Stimulated activated CD8-positive, alpha-beta memory T cell treated with anti-CD3 and anti-CD28 coated beads, Interleukin-7, amount 100 ng/mL, for 4 hours (primary cell): Measurements from ENCODE around the gene ACOT8.
"Not testable (repeated sequence)": the region's sequence is repeated elsewhere in the genome, so short reads cannot be mapped to it uniquely, and the experiment has no call there.

Experiments used
- DNase-seq, 2 donors: peaks; one replicate each; pipeline ENCODE4 v3.0.0-alpha.2; 2020; ENCODE audit warnings: low read depth in 2 of 2

ACOT8 gene

GRCh38 chr20:45887346-45887715, 30.1 kb upstream of the ACOT8 start, which contains the start of gene SPATA25:
Gene SPATA25, minus strand, starts transcription at chr20:45887622. Its CDS starts 32 bp downstream, at chr20:45887590.
- DNase-seq = no peak

- DNase-seq = no peak
Measured at GRCh38 chr20:45886590-45887345, 29.6 kb upstream of the ACOT8 start.

- DNase-seq = no peak
Measured at GRCh38 chr20:45883100-45883469, 25.9 kb upstream of the ACOT8 start.

GRCh38 chr20:45882469-45883099, 25.4 kb upstream of the ACOT8 start:
- DNase-seq = no peak

- DNase-seq = peak; percentile 94 to 98
Measured at GRCh38 chr20:45880988-45881788, 24.0 kb upstream of the ACOT8 start, which contains the start of gene ZSWIM1. Gene ZSWIM1, plus strand, starts transcription at chr20:45881227. Its CDS starts 1,366 bp downstream, at chr20:45882593.

GRCh38 chr20:45878076-45878761, 21.0 kb upstream of the ACOT8 start:
- DNase-seq = no peak

GRCh38 chr20:45874576-45874975, 17.4 kb upstream of the ACOT8 start:
- no peak for DNase-seq

GRCh38 chr20:45874104-45874481, 16.9 kb upstream of the ACOT8 start:
- DNase-seq = not testable (repeated sequence)

GRCh38 chr20:45873409-45874103, 16.4 kb upstream of the ACOT8 start:
- no peak for DNase-seq

GRCh38 chr20:45872626-45873025, 15.4 kb upstream of the ACOT8 start:
- no peak for DNase-seq

- no peak for DNase-seq
Measured at GRCh38 chr20:45867819-45868176, 10.6 kb upstream of the ACOT8 start.

GRCh38 chr20:45867136-45867818, 10.1 kb upstream of the ACOT8 start:
- no peak for DNase-seq

- DNase-seq = no peak
Measured at GRCh38 chr20:45866454-45866853, 9.3 kb upstream of the ACOT8 start.

- no peak for DNase-seq
Measured at GRCh38 chr20:45863543-45864470, 6.6 kb upstream of the ACOT8 start.

- no peak for DNase-seq
Measured at GRCh38 chr20:45861221-45862075, 4.3 kb upstream of the ACOT8 start.

GRCh38 chr20:45860560-45861220, 3.5 kb upstream of the ACOT8 start:
- no peak for DNase-seq

GRCh38 chr20:45859916-45860315, 2.7 kb upstream of the ACOT8 start:
- no peak for DNase-seq

GRCh38 chr20:45857882-45858216, 657 bp upstream of the ACOT8 start:
- DNase-seq = peak in 1 of 2 donors; percentile 3
